ENCODE data around the gene UXT.

Gene UXT

DNA sequence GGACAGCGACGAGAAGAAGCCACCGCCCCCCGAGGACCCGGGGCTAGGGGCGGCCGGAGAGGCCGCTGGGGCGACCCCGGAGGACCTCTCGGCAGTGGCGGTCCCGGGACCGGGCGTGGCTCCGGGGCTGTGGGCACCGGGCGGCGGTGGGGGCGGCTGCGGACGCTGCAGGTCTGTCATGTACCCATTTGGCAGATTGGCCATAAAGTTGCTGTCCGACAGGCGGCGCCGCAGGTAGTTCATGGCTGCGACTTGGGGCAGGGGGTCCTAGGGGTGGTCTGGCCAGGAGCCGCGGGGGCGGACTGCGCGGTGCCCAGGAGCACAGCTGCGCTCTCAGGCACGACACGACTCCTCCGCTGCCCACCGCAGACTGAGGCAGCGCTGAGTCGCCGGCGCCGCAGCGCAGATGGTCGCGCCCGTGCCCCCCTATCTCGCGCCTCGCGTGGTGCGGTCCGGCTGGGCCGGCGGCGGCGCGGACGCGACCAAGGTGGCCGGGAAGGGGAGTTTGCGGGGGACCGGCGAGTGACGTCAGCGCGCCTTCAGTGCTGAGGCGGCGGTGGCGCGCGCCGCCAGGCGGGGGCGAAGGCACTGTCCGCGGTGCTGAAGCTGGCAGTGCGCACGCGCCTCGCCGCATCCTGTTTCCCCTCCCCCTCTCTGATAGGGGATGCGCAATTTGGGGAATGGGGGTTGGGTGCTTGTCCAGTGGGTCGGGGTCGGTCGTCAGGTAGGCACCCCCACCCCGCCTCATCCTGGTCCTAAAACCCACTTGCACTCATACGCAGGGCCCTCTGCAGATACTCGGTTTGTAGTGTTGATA, 39.3 kb downstream of the UXT start, which contains the start of gene SYN1:
Gene SYN1 (minus strand): TSS at position 372 of the 817 bp plus-strand sequence. CDS start 129 bp downstream, at position 243.
- TF ChIP-seq, protein P1, sequence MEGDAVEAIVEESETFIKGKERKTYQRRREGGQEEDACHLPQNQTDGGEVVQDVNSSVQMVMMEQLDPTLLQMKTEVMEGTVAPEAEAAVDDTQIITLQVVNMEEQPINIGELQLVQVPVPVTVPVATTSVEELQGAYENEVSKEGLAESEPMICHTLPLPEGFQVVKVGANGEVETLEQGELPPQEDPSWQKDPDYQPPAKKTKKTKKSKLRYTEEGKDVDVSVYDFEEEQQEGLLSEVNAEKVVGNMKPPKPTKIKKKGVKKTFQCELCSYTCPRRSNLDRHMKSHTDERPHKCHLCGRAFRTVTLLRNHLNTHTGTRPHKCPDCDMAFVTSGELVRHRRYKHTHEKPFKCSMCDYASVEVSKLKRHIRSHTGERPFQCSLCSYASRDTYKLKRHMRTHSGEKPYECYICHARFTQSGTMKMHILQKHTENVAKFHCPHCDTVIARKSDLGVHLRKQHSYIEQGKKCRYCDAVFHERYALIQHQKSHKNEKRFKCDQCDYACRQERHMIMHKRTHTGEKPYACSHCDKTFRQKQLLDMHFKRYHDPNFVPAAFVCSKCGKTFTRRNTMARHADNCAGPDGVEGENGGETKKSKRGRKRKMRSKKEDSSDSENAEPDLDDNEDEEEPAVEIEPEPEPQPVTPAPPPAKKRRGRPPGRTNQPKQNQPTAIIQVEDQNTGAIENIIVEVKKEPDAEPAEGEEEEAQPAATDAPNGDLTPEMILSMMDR (IDR thresholded peaks at IDR 0.05; ENCODE audit: low read depth, low read length), result no peak
- peak; percentile 74 for DNase-seq (ENCODE audit: low read depth, low spot score)
- H3K4me3 ChIP-seq (ENCODE audit: low read depth, low read length), result peak within 1 kb of the TSS; percentile 31
- in situ Hi-C loops (cut with HindIII; ENCODE audit: low sequenced_read_pairs), result no loop called here

DNA sequence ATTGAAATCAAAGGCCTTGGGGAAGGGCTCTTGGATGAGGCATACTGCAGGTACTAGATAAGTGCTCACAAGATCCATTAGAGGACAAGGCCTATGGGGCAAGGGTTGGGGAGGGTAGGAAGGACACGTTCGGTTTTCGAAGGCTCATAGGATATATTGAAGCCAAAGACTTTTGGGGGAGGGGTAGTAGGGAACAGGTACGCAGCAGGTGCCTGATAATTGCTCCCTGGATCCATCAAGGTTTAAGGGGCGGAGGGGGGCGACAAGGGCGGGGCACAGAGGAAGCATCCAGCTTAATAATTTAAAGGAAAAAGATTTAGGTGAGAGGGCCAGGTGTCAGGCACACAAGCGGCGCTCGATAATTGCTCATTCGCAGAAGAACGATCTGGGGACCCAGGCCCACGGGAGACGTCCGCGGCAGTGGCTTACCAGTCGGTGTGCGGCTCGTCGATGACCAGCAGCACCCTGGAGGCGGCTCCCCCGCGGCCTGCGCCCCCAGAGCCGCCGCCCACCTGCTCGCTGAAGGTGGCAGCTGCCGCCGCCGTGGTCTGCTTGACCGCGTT, 40.0 kb downstream of the UXT start:
- TF ChIP-seq, protein P1 (IDR thresholded peaks at IDR 0.05; ENCODE audit: low read depth, low read length), result no peak
- in situ Hi-C loops (cut with HindIII; ENCODE audit: low sequenced_read_pairs), result no loop called here
- no peak overlapping the region for H3K4me3 ChIP-seq (ENCODE audit: low read depth, low read length)
- no peak for DNase-seq (ENCODE audit: low read depth, low spot score)

DNA sequence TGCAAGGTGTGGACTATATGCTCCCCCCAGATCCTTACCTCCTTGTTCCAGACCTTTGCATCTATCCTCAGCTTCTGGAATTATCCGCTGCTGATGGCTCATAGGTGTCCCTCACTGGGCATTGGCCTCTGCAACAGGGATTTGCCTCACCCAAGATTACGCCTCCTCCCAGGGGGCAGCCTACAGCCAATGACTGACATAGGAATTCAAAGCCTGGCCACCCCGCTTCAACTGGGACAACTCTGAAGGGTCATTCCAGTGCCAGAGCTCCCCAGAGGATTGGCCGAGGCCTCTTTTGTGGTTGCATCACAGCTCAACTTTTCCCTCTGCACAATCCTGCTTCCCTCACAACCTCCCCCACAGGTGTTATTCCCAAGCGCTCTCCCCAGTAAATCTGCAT, 44.4 kb downstream of the UXT start:
- no peak overlapping the region for H3K4me3 ChIP-seq (ENCODE audit: low read depth, low read length)
- TF ChIP-seq, protein P1 (IDR thresholded peaks at IDR 0.05; ENCODE audit: low read depth, low read length), result no peak
- in situ Hi-C loops (cut with HindIII; ENCODE audit: low sequenced_read_pairs), result no loop called here
- no peak for DNase-seq (ENCODE audit: low read depth, low spot score)

DNA sequence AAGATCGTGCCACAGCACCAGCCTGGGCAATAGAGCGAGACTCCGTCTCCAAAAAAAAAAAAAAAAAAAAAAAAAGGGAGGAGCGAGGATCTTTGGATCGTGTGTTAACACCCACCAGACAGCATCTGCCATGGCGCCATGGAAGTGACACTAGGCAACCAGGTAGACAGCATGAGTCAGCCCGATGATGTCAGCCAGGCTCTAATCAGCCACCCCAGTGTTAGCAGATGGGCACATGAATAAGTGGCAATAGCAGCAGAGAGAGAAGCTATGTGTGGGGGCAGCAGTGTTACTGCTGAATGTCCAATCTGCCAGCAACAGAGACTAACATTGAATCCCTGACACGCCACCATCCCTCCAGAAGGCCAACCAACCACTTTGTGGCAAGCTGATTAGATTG, 45.9 kb downstream of the UXT start:
- in situ Hi-C loops (cut with HindIII; ENCODE audit: low sequenced_read_pairs), result no loop called here
- no peak overlapping the region for H3K4me3 ChIP-seq (ENCODE audit: low read depth, low read length)
- TF ChIP-seq, protein P1 (IDR thresholded peaks at IDR 0.05; ENCODE audit: low read depth, low read length), result no peak
- no peak for DNase-seq (ENCODE audit: low read depth, low spot score)

DNA sequence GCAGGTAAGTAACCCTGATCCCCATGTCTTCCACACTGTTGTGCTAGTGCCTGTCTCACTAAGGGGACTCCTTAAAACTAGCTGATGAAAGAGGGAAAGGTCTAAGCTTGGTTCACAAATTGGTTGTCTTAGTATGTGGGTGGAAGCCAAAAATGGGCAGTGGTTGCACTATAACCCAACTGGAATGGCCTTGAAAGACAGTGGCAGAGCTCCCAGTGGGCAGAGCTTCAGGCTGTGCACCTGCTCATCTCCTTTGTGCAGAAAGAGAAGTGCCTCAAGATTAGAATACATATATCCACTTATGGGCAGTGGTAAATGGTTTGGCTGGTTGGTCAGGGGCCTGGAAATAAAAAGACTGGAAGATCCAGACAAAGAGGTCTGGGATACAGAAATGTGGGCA, 46.6 kb downstream of the UXT start:
- no peak overlapping the region for H3K4me3 ChIP-seq (ENCODE audit: low read depth, low read length)
- no peak for DNase-seq (ENCODE audit: low read depth, low spot score)
- in situ Hi-C loops (cut with HindIII; ENCODE audit: low sequenced_read_pairs), result no loop called here
- TF ChIP-seq, protein P1 (IDR thresholded peaks at IDR 0.05; ENCODE audit: low read depth, low read length), result no peak

DNA sequence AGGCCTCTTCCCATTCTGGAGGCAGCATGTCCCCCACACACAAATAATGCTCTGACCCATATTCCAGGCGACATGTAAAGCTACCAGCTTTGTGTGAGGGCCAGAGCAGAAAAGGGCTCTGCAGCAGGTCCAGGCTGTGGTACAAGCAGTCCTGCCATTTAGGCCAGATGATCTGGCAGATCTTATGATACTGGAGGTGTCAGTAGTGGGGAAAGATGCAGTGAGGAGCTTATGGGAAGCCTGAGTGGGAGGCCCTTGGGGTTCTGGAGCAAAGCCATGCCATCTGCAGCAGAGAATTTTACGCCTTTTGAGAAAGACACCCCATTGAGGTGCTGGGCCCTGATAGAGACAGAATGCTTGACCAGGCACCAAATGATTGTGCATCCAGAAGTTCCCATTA, 47.1 kb downstream of the UXT start:
- H3K4me3 ChIP-seq (ENCODE audit: low read depth, low read length), result no peak overlapping the region
- TF ChIP-seq, protein P1 (IDR thresholded peaks at IDR 0.05; ENCODE audit: low read depth, low read length), result no peak
- in situ Hi-C loops (cut with HindIII; ENCODE audit: low sequenced_read_pairs), result no loop called here
- DNase-seq (ENCODE audit: low read depth, low spot score), result no peak

Measured in astrocyte of the spinal cord (primary cell).